ENCODE results near the gene KCNH8.

Gene KCNH8

DNA sequence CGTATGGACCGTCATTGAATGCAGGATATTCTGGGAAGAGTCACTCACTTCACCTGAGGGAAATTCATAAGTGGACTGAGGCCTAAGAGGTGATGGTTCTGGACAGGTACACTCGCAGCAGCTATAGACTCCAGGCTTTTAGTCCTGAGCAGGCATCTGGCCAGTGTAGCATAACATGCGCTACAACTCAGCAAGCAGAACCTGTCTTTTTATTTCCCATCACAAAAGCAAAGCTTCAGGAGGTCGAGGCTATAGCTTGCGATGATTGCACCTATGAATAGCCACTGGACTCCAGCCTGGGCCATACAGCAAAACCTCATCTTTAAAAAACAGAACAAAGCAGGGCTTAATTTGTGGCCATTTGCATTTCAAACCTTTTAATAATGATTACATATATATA is 185.8 kb downstream of the KCNH8 start:
- no peaks in the 10 kb centered on the region for H3K36me3 Mint-ChIP-seq
- H3K4me1 Mint-ChIP-seq = no peaks in the 10 kb centered on the region
- no peak overlapping the region for H3K4me3 Mint-ChIP-seq
- no peaks in the 10 kb centered on the region for H3K9me3 Mint-ChIP-seq
- DNase-seq = no peak
- CTCF ChIA-PET = no interaction called here
- no peaks in the 10 kb centered on the region for H3K27me3 Mint-ChIP-seq
- no peak overlapping the region for H3K27ac Mint-ChIP-seq

- H3K27ac Mint-ChIP-seq = no peak overlapping the region
- H3K9me3 Mint-ChIP-seq = no peaks in the 10 kb centered on the region
- CTCF ChIA-PET = no interaction called here
- H3K36me3 Mint-ChIP-seq = no peaks in the 10 kb centered on the region
- DNase-seq = no peak
- H3K4me3 Mint-ChIP-seq = no peak overlapping the region
- no peaks in the 10 kb centered on the region for H3K4me1 Mint-ChIP-seq
- no peaks in the 10 kb centered on the region for H3K27me3 Mint-ChIP-seq
Observed at GRCh38 chr3:19338769-19339168, 190.5 kb downstream of the KCNH8 start.

- no peak for DNase-seq
- no peaks in the 10 kb centered on the region for H3K9me3 Mint-ChIP-seq
- H3K4me3 Mint-ChIP-seq = no peak overlapping the region
- no peak overlapping the region for H3K27ac Mint-ChIP-seq
- H3K27me3 Mint-ChIP-seq = no peaks in the 10 kb centered on the region
- CTCF ChIA-PET = no interaction called here
- H3K4me1 Mint-ChIP-seq = no peaks in the 10 kb centered on the region
- no peaks in the 10 kb centered on the region for H3K36me3 Mint-ChIP-seq
Observed at GRCh38 chr3:19342389-19342788, 194.1 kb downstream of the KCNH8 start.

DNA sequence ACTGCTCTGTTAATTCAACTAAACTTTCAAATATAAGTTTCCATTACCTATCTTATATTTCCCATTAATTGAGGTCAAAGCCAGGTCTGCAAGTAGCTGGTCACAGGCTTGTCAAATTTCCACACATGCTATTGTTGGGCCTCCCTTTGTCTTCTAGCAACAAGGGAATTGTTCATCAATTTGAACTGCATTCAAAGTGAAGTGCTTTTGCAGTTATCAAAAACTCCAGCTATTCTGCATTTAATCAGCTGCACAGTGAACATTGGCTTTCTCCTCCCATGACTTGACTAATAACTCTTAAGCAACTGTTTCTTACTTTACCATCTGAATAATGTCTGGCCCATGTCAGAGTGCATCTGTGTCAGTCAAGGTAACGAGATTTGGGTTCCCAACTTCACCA is 198.4 kb downstream of the KCNH8 start:
- no peaks in the 10 kb centered on the region for H3K27me3 Mint-ChIP-seq
- DNase-seq = no peak
- H3K4me1 Mint-ChIP-seq = no peaks in the 10 kb centered on the region
- no peak overlapping the region for H3K4me3 Mint-ChIP-seq
- CTCF ChIA-PET = interaction anchor here (1.8 to 3.8 kb wide), 2 partner anchors 282 to 520 kb away, joined by 4 to 23 read pairs; no protein-coding TSS in a partner anchor
- H3K36me3 Mint-ChIP-seq = no peaks in the 10 kb centered on the region
- H3K27ac Mint-ChIP-seq = no peak overlapping the region
- H3K9me3 Mint-ChIP-seq = no peaks in the 10 kb centered on the region

DNA sequence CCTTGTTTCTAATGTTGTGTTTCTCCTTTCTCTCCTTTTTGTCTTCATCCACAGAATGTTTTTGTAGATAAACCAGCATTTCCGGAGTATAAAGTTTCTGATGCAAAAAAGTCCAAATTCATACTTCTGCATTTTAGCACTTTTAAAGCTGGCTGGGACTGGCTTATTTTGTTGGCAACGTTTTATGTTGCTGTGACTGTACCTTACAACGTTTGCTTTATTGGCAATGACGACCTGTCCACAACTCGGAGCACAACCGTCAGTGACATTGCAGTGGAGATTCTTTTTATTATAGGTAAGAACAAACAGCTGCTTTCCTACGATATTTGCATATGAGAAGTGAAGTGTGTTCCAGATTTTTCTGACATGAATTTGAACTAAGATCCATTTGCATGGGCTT is 199.4 kb downstream of the KCNH8 start:
- Mint-ChIP-seq H3K4me3 (no peak overlapping the region), H3K4me1 (no peaks in the 10 kb centered on the region), H3K36me3 (no peaks in the 10 kb centered on the region), H3K27me3 (no peaks in the 10 kb centered on the region), H3K9me3 (no peaks in the 10 kb centered on the region), H3K27ac (no peak overlapping the region)
- CTCF ChIA-PET = interaction anchor here (1.2 to 3.8 kb wide), 4 partner anchors 119 to 519 kb away, joined by 3 to 23 read pairs (median 4); no protein-coding TSS in a partner anchor
- no peak for DNase-seq

GRCh38 chr3:19348500-19348899 is 200.2 kb downstream of the KCNH8 start:
- CTCF ChIA-PET = interaction anchor here (0.5 to 3.8 kb wide), 11 partner anchors 20 to 518 kb away, joined by 3 to 23 read pairs (median 3); no protein-coding TSS in a partner anchor
- no peak for DNase-seq
- Mint-ChIP-seq H3K27me3 (no peaks in the 10 kb centered on the region), H3K4me3 (no peak overlapping the region), H3K9me3 (no peaks in the 10 kb centered on the region), H3K36me3 (no peaks in the 10 kb centered on the region), H3K27ac (no peak overlapping the region), H3K4me1 (no peaks in the 10 kb centered on the region)

GRCh38 chr3:19348941-19349564 is 200.7 kb downstream of the KCNH8 start:
- no peak overlapping the region for H3K27ac Mint-ChIP-seq
- H3K27me3 Mint-ChIP-seq = no peaks in the 10 kb centered on the region
- H3K36me3 Mint-ChIP-seq = no peaks in the 10 kb centered on the region
- no peak for DNase-seq
- CTCF ChIA-PET = interaction anchor here (0.5 to 3.8 kb wide), 11 partner anchors 20 to 518 kb away, joined by 3 to 23 read pairs (median 3); no protein-coding TSS in a partner anchor
- H3K9me3 Mint-ChIP-seq = no peaks in the 10 kb centered on the region
- no peaks in the 10 kb centered on the region for H3K4me1 Mint-ChIP-seq
- no peak overlapping the region for H3K4me3 Mint-ChIP-seq

- H3K36me3 Mint-ChIP-seq = no peaks in the 10 kb centered on the region
- no peaks in the 10 kb centered on the region for H3K9me3 Mint-ChIP-seq
- no peak for DNase-seq
- H3K4me1 Mint-ChIP-seq = no peaks in the 10 kb centered on the region
- H3K27me3 Mint-ChIP-seq = peaks cover 3% of the 10 kb centered on the region
- H3K27ac Mint-ChIP-seq = no peak overlapping the region
- CTCF ChIA-PET = no interaction called here
- H3K4me3 Mint-ChIP-seq = no peak overlapping the region
Observed at GRCh38 chr3:19357947-19358346, 209.6 kb downstream of the KCNH8 start.

DNA sequence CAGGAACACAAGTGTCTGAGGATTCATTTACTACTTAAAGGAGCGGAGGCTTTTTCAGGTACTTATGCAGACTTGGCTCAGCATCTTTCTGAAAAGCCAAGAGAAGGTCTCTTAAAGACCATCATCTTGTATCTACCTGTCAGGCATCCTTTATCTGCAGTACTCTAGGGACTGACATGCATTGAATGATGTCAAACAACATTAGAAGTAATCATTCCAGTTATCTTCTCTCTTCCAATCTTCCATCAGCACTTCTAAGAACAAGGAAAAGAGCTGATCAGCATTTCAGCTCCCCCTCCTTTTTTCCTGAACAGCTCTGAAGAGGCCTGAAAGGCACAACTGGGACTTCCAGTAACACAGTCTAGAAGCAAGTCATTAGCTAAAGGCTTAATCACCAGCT is 214.8 kb downstream of the KCNH8 start:
- Mint-ChIP-seq H3K9me3 (no peaks in the 10 kb centered on the region), H3K27ac (no peak overlapping the region), H3K27me3 (peaks cover 1% of the 10 kb centered on the region), H3K4me3 (no peak overlapping the region), H3K36me3 (no peaks in the 10 kb centered on the region), H3K4me1 (no peaks in the 10 kb centered on the region)
- no peak for DNase-seq
- CTCF ChIA-PET = no interaction called here

DNA sequence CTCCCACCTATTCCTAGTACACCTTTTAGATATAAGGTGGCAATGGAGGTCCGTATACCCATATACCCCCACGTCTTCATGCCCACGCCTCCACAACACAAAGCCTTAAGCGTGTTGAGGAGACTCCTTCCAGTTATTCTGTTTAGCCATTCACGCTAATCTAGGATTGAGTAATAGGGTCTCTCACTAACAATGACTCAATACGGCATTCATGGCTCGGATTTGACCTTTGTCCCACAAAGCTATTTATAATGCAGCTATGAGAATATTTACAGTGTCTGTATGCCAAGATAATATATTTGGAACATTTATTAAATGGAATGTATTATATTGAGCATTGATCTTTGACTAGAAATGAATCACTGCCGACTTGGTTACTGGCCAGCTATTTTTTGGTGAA is 215.8 kb downstream of the KCNH8 start:
- DNase-seq = no peak
- no peak overlapping the region for H3K27ac Mint-ChIP-seq
- no peaks in the 10 kb centered on the region for H3K9me3 Mint-ChIP-seq
- no peak overlapping the region for H3K4me3 Mint-ChIP-seq
- no peaks in the 10 kb centered on the region for H3K27me3 Mint-ChIP-seq
- no peaks in the 10 kb centered on the region for H3K36me3 Mint-ChIP-seq
- H3K4me1 Mint-ChIP-seq = no peaks in the 10 kb centered on the region
- CTCF ChIA-PET = no interaction called here

GRCh38 chr3:19365471-19365870 is 217.2 kb downstream of the KCNH8 start:
- no peak overlapping the region for H3K4me3 Mint-ChIP-seq
- no peak for DNase-seq
- H3K36me3 Mint-ChIP-seq = no peaks in the 10 kb centered on the region
- H3K27ac Mint-ChIP-seq = no peak overlapping the region
- CTCF ChIA-PET = no interaction called here
- no peaks in the 10 kb centered on the region for H3K9me3 Mint-ChIP-seq
- H3K4me1 Mint-ChIP-seq = no peaks in the 10 kb centered on the region
- no peaks in the 10 kb centered on the region for H3K27me3 Mint-ChIP-seq

- CTCF ChIA-PET = no interaction called here
- no peak overlapping the region for H3K4me3 Mint-ChIP-seq
- no peaks in the 10 kb centered on the region for H3K36me3 Mint-ChIP-seq
- DNase-seq = no peak
- no peaks in the 10 kb centered on the region for H3K4me1 Mint-ChIP-seq
- H3K27me3 Mint-ChIP-seq = no peaks in the 10 kb centered on the region
- H3K9me3 Mint-ChIP-seq = no peaks in the 10 kb centered on the region
- H3K27ac Mint-ChIP-seq = no peak overlapping the region
Observed at GRCh38 chr3:19384868-19385267, 236.6 kb downstream of the KCNH8 start.

- Mint-ChIP-seq H3K4me3 (no peak overlapping the region), H3K9me3 (no peaks in the 10 kb centered on the region), H3K27ac (no peak overlapping the region), H3K4me1 (no peaks in the 10 kb centered on the region), H3K36me3 (no peaks in the 10 kb centered on the region), H3K27me3 (no peaks in the 10 kb centered on the region)
- CTCF ChIA-PET = no interaction called here
- no peak for DNase-seq
Observed at GRCh38 chr3:19392150-19392549, 243.8 kb downstream of the KCNH8 start.

DNA sequence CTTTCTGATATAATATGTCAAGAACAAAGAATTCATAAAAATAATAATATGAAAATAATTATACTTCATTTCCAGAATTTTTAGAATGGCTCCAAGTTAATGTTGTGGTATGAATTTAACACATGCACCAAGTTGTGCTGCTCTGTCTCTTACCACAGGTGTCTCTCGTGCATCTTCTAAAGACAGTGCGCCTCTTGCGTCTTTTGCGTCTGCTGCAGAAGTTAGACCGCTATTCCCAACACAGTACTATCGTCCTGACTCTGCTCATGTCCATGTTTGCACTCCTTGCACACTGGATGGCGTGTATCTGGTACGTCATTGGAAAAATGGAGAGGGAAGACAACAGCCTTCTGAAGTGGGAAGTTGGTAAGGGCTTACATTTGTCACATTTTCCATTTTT is 246.6 kb downstream of the KCNH8 start:
- no peaks in the 10 kb centered on the region for H3K4me1 Mint-ChIP-seq
- no peak for DNase-seq
- H3K27me3 Mint-ChIP-seq = no peaks in the 10 kb centered on the region
- H3K9me3 Mint-ChIP-seq = no peaks in the 10 kb centered on the region
- H3K4me3 Mint-ChIP-seq = no peak overlapping the region
- no peak overlapping the region for H3K27ac Mint-ChIP-seq
- no peaks in the 10 kb centered on the region for H3K36me3 Mint-ChIP-seq
- CTCF ChIA-PET = no interaction called here

DNA sequence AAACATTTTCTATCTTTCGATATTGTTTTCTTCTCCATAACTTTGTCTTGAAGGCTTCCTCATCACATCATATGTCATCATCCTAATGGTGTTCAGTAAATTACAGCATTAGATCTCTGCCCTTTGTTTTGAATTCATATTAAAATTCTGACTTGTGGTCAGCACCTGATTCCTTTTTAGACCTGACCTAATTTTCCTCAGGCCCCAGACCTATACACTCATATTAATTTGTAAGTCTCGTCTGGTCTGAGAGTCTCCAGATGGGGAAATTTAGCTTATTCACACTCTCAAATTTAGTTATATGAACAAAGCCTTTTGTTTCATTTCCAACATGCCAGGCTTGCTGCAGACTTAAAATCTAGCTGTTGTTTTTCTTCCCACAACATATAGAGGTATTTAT is 248.4 kb downstream of the KCNH8 start:
- Mint-ChIP-seq H3K4me3 (no peak overlapping the region), H3K27ac (no peak overlapping the region), H3K36me3 (no peaks in the 10 kb centered on the region), H3K9me3 (no peaks in the 10 kb centered on the region), H3K27me3 (no peaks in the 10 kb centered on the region), H3K4me1 (no peaks in the 10 kb centered on the region)
- DNase-seq = no peak
- CTCF ChIA-PET = no interaction called here

GRCh38 chr3:19399356-19399755 is 251.0 kb downstream of the KCNH8 start:
- Mint-ChIP-seq H3K4me1 (no peaks in the 10 kb centered on the region), H3K36me3 (no peaks in the 10 kb centered on the region), H3K9me3 (no peaks in the 10 kb centered on the region), H3K27ac (no peak overlapping the region), H3K4me3 (no peak overlapping the region), H3K27me3 (no peaks in the 10 kb centered on the region)
- CTCF ChIA-PET = no interaction called here
- no peak for DNase-seq

All from activated naive CD4-positive, alpha-beta T cell treated with anti-CD3 and anti-CD28 coated beads, Interleukin-2, amount 10 ng/mL, durations not matched to agents 7 days and 5 days (primary cell).